Smooth muscle cell (in vitro differentiated cells): Measurements from ENCODE around the gene IGFLR1. TPM values are rescaled to one million over a fixed set of nuclear protein-coding genes. Genes with fewer than 3 reads are reported as not detected.
A peak's percentile ranks its signal among the peaks of the same experiment; 100 is the strongest.

Source experiments
- DNase-seq: peaks from one replicate; lab custom pipeline; 2025; ENCODE audit not compliant: unreplicated experiment; lab: John Stamatoyannopoulos, UW
- H2AFZ ChIP-seq: fragments of 200-600 bp; sonication (generic); 2 replicates; pipeline ENCODE4 v1.6.0; 2016; ENCODE audit warnings: antibody characterized with exemption, low read depth, mild to moderate bottlenecking
- H3F3A ChIP-seq: fragments of 200-600 bp; sonication (generic); 2 replicates; pipeline ENCODE4 v1.6.0; 2017; ENCODE audit warnings: antibody characterized with exemption, low read depth
- H3K27ac ChIP-seq: fragments of 200-600 bp; sonication (generic); 2 replicates; pipeline ENCODE4 v1.5.1; 2016; ENCODE audit warnings: low read depth, mild to moderate bottlenecking
- H3K27me3 ChIP-seq: fragments of 200-600 bp; sonication (generic); 2 replicates; pipeline ENCODE4 v1.6.1; 2016; ENCODE audit warnings: low read depth, mild to moderate bottlenecking
- H3K36me3 ChIP-seq: fragments of 200-600 bp; sonication (generic); 2 replicates; pipeline ENCODE4 v1.5.1; 2016; ENCODE audit warnings: low read depth
- H3K4me1 ChIP-seq: fragments of 200-600 bp; sonication (generic); 2 replicates; pipeline ENCODE4 v1.5.1; 2016; ENCODE audit warnings: low read depth
- H3K4me2 ChIP-seq: fragments of 200-600 bp; sonication (generic); 2 replicates; pipeline ENCODE4 v1.6.0; 2016; ENCODE audit warnings: mild to moderate bottlenecking
- H3K4me3 ChIP-seq: fragments of 200-600 bp; sonication (generic); 2 replicates; pipeline ENCODE4 v1.5.1; 2016; ENCODE audit warnings: mild to moderate bottlenecking
- H3K79me2 ChIP-seq: fragments of 200-600 bp; sonication (generic); 2 replicates; pipeline ENCODE4 v1.6.0; 2016; ENCODE audit warnings: low read depth, mild to moderate bottlenecking
- H3K9ac ChIP-seq: fragments of 200-600 bp; sonication (generic); 2 replicates; pipeline ENCODE4 v1.6.0; 2016; ENCODE audit warnings: low read depth
- H3K9me3 ChIP-seq: fragments of 200-600 bp; sonication (generic); replicated peaks from 2 replicates; pipeline ENCODE4 v1.5.1; 2016; ENCODE audit warnings: low read depth
- H4K20me1 ChIP-seq: fragments of 200-600 bp; sonication (generic); 2 replicates; pipeline ENCODE4 v1.6.0; 2016; ENCODE audit warnings: low read depth
- CTCF ChIP-seq: fragments of 200-600 bp; sonication (generic); IDR thresholded peaks from 2 replicates; pipeline ENCODE4 v1.5.1; 2017; ENCODE audit warnings: borderline replicate concordance, mild to moderate bottlenecking, antibody characterized with exemption; ENCODE audit not compliant: insufficient read depth, poor library complexity, severe bottlenecking
- WGBS: methylation state at CpG from one replicate; pipeline ENCODE4 v1.1.7; 2016; ENCODE audit warnings: low lambda C conversion rate; 5-methylcytosine and 5-hydroxymethylcytosine counted together
- polyA plus RNA-seq: library from polyadenylated mRNA; unstranded; fragments of >200 nt; fragmentation: Nextera tagmentation; extraction: Ambion mirVana; gene quantifications from 2 replicates; pipeline ENCODE4 v1.2.1, GENCODE V29; 2016
- total RNA-seq: library from RNA; depleted of rRNA; stranded (reverse); fragments of >200 nt; gene quantifications from 2 replicates; pipeline ENCODE4 v1.2.3, GENCODE V29; 2014

Gene IGFLR1
- total and polyA plus RNA-seq, 2 experiments from 2014 or later: 1.2 to 1.4 TPM

- 98% methylated on average over 5 of the region's 5 CpGs for WGBS
- Histone ChIP-seq H3K9me3 (no peaks in the 10 kb centered on the region), H3K4me3 (peak overlapping the region; percentile 83), H4K20me1 (peaks cover 3% of the 10 kb centered on the region), H3K79me2 (peaks cover 43% of the 10 kb centered on the region), H3K9ac (peak overlapping the region; percentile 100), H2AFZ (no peak overlapping the region), H3F3A (no peaks in the 10 kb centered on the region), H3K4me1 (peaks cover 9% of the 10 kb centered on the region), H3K4me2 (peak overlapping the region; percentile 94), H3K27ac (peak overlapping the region; percentile 100), H3K36me3 (no peaks in the 10 kb centered on the region), H3K27me3 (no peaks in the 10 kb centered on the region)
- TF ChIP-seq CTCF: no peak
- DNase-seq: no peak
Observed at GRCh38 chr19:35746531-35746930, 4.3 kb upstream of the IGFLR1 start.

- Histone ChIP-seq H3K4me2 (peak overlapping the region; percentile 94), H3K9ac (peak overlapping the region; percentile 100), H3K27ac (peak overlapping the region; percentile 100), H2AFZ (no peak overlapping the region), H4K20me1 (no peaks in the 10 kb centered on the region), H3F3A (no peaks in the 10 kb centered on the region), H3K79me2 (peaks cover 39% of the 10 kb centered on the region), H3K4me3 (peak overlapping the region; percentile 83), H3K27me3 (no peaks in the 10 kb centered on the region), H3K4me1 (peaks cover 9% of the 10 kb centered on the region), H3K9me3 (no peaks in the 10 kb centered on the region), H3K36me3 (no peaks in the 10 kb centered on the region)
- 1% methylated on average over 4 of the region's 4 CpGs for WGBS
- no peak for DNase-seq
- no peak for TF ChIP-seq CTCF
Observed at GRCh38 chr19:35746087-35746462, 3.8 kb upstream of the IGFLR1 start.

GRCh38 chr19:35745328-35746086, 3.3 kb upstream of the IGFLR1 start, which contains the start of the genes PSENEN and U2AF1L4:
Gene PSENEN (plus strand): TSS chr19:35745651. CDS start chr19:35745931, 280 bp downstream.
Gene U2AF1L4 (minus strand): TSS chr19:35745418. CDS start chr19:35745391, 27 bp downstream.
- Histone ChIP-seq H3K4me1 (peaks cover 9% of the 10 kb centered on the region), H3K79me2 (peaks cover 34% of the 10 kb centered on the region), H3F3A (no peaks in the 10 kb centered on the region), H3K4me3 (peak within 1 kb of the TSS; percentile 83), H4K20me1 (no peaks in the 10 kb centered on the region), H3K9me3 (no peaks in the 10 kb centered on the region), H3K27ac (peak within 1 kb of the TSS; percentile 100), H2AFZ (no peak within 1 kb of the TSS), H3K4me2 (peak within 1 kb of the TSS; percentile 94), H3K9ac (peak within 1 kb of the TSS; percentile 100), H3K36me3 (no peaks in the 10 kb centered on the region), H3K27me3 (no peaks in the 10 kb centered on the region)
- TF ChIP-seq CTCF: no peak
- peak; percentile 82 for DNase-seq
- WGBS: 1% methylated on average over 40 of the region's 40 CpGs
